Endodermal cell (in vitro differentiated cells): ENCODE data around the gene GABRA1. TPM values are rescaled to one million over a fixed set of nuclear protein-coding genes. Genes with fewer than 3 reads are reported as not detected.
A peak's percentile ranks its signal among the peaks of the same experiment; 100 is the strongest.

ENCODE experiments used
- DNase-seq: peaks from one replicate; pipeline ENCODE4 v3.0.0-alpha.2; 2017
- H3K27ac ChIP-seq: 2 replicates; pipeline ENCODE4 v1.5.1; 2013; ENCODE audit warnings: mild to moderate bottlenecking, low read depth, low read length, moderate library complexity
- H3K27me3 ChIP-seq: 2 replicates; pipeline ENCODE4 v1.6.1; 2013; ENCODE audit warnings: mild to moderate bottlenecking, low read length, moderate library complexity; ENCODE audit not compliant: insufficient read depth, control insufficient read depth, poor library complexity, severe bottlenecking
- H3K36me3 ChIP-seq: 2 replicates; pipeline ENCODE4 v1.7.0; 2013; ENCODE audit warnings: mild to moderate bottlenecking, low read length, moderate library complexity; ENCODE audit not compliant: control insufficient read depth, insufficient read depth
- H3K4me1 ChIP-seq: one replicate; pipeline ENCODE4 v1.7.0; 2013; ENCODE audit warnings: low read length; ENCODE audit not compliant: control insufficient read depth, insufficient read depth
- H3K4me3 ChIP-seq: 2 replicates; pipeline ENCODE4 v1.5.1; 2013; ENCODE audit warnings: mild to moderate bottlenecking, low read length, moderate library complexity
- H3K9ac ChIP-seq: 2 replicates; pipeline ENCODE4 v1.6.1; 2013; ENCODE audit warnings: mild to moderate bottlenecking, low read length, moderate library complexity; ENCODE audit not compliant: poor library complexity, severe bottlenecking; ENCODE audit errors: extremely low read depth
- H3K9me3 ChIP-seq: 2 replicates; pipeline ENCODE4 v1.6.1; 2013; ENCODE audit warnings: mild to moderate bottlenecking, low read length, moderate library complexity; ENCODE audit not compliant: control insufficient read depth
- H3K27ac Mint-ChIP-seq: 2 replicates; pipeline ENCODE4 v1.8.0; 2020; ENCODE audit warnings: mixed read lengths
- H3K27me3 Mint-ChIP-seq: 2 replicates; pipeline ENCODE4 v1.8.0; 2021; ENCODE audit warnings: mild to moderate bottlenecking, mixed read lengths; ENCODE audit not compliant: insufficient read depth
- H3K36me3 Mint-ChIP-seq: 2 replicates; pipeline ENCODE4 v1.8.0; 2020; ENCODE audit warnings: low read depth, mixed read lengths
- H3K4me1 Mint-ChIP-seq: 2 replicates; pipeline ENCODE4 v1.8.0; 2020; ENCODE audit warnings: mixed read lengths
- H3K4me3 Mint-ChIP-seq: 2 replicates; pipeline ENCODE4 v1.8.0; 2020; ENCODE audit warnings: mild to moderate bottlenecking, moderate library complexity, mixed read lengths
- H3K9me3 Mint-ChIP-seq: 2 replicates; pipeline ENCODE4 v1.8.0; 2020; ENCODE audit warnings: mild to moderate bottlenecking, mixed read lengths
- CTCF ChIP-seq: fragments of 200-600 bp; sonication (generic); conservative IDR thresholded peaks from 2 replicates; pipeline ENCODE4 v1.5.0; 2021; ENCODE audit warnings: antibody characterized with exemption, mild to moderate bottlenecking
- WGBS, 2 experiments: methylation state at CpG; one replicate each; pipeline versions ENCODE4 v1.1.5 to v1.1.7; 2013; ENCODE audit warnings: missing lambda C conversion rate in 2 of 2, mixed read lengths in 1 of 2; ENCODE audit not compliant: insufficient coverage in 1 of 2, insufficient read length in 1 of 2; 5-methylcytosine and 5-hydroxymethylcytosine counted together
- total RNA-seq, 2 donors: library from RNA; stranded (reverse); fragmentation: NEBNext Ultra II Directional in 1 of 2; extraction: Animal tissue kit (Norgen Biotek cat#: 25700) in 1 of 2; gene quantifications; 2 replicates in 1 of 2; 3 replicates in 1 of 2; pipeline ENCODE4 v1.2.1, GENCODE V29; 2021

GABRA1 gene
- total RNA-seq, 2 donors from 2014 or later = 0.33 TPM; not detected in 1

GRCh38 chr5:161851691-161852299 lies 3.9 kb downstream of the GABRA1 start:
- H3K4me3 ChIP-seq = no peak overlapping the region
- no peaks in the 10 kb centered on the region for H3K9me3 Mint-ChIP-seq
- H3K27me3 ChIP-seq = peaks cover 28% of the 10 kb centered on the region
- H3K36me3 ChIP-seq = no peaks in the 10 kb centered on the region
- H3K27ac Mint-ChIP-seq = no peak overlapping the region
- peak; percentile 63 for TF ChIP-seq CTCF
- H3K27me3 Mint-ChIP-seq = peaks cover 39% of the 10 kb centered on the region
- H3K4me3 Mint-ChIP-seq = no peak overlapping the region
- WGBS, 2 experiments = 63 to 88% methylated on average over 1 to 2 of the region's 2 CpGs
- H3K9me3 ChIP-seq = no peaks in the 10 kb centered on the region
- DNase-seq = no peak
- no peak overlapping the region for H3K9ac ChIP-seq
- H3K4me1 ChIP-seq = no peaks in the 10 kb centered on the region
- no peak overlapping the region for H3K27ac ChIP-seq
- H3K36me3 Mint-ChIP-seq = no peaks in the 10 kb centered on the region
- peaks cover 21% of the 10 kb centered on the region for H3K4me1 Mint-ChIP-seq

- Mint-ChIP-seq H3K27ac (no peak overlapping the region), H3K27me3 (no peaks in the 10 kb centered on the region)
Observed at GRCh38 chr5:161857358-161857757, 9.4 kb downstream of the GABRA1 start.

GRCh38 chr5:161863259-161863658 lies 15.3 kb downstream of the GABRA1 start:
- no peak for TF ChIP-seq CTCF
- H3K9me3 Mint-ChIP-seq = no peaks in the 10 kb centered on the region
- 95 to 100% methylated on average over 2 to 3 of the region's 3 CpGs for WGBS, 2 experiments
- no peaks in the 10 kb centered on the region for H3K4me1 Mint-ChIP-seq
- H3K9me3 ChIP-seq = no peaks in the 10 kb centered on the region
- no peaks in the 10 kb centered on the region for H3K36me3 Mint-ChIP-seq
- H3K4me3 Mint-ChIP-seq = no peak overlapping the region
- H3K36me3 ChIP-seq = no peaks in the 10 kb centered on the region
- no peak overlapping the region for H3K27ac ChIP-seq
- H3K4me3 ChIP-seq = no peak overlapping the region
- H3K4me1 ChIP-seq = no peaks in the 10 kb centered on the region
- H3K27me3 Mint-ChIP-seq = no peaks in the 10 kb centered on the region
- no peak overlapping the region for H3K9ac ChIP-seq
- no peak for DNase-seq
- H3K27me3 ChIP-seq = no peaks in the 10 kb centered on the region
- H3K27ac Mint-ChIP-seq = no peak overlapping the region

More at GRCh38 chr5:161857358-161857757, 9.4 kb downstream of the GABRA1 start:
- Histone ChIP-seq H3K36me3 (no peaks in the 10 kb centered on the region), H3K4me1 (no peaks in the 10 kb centered on the region), H3K27ac (no peak overlapping the region), H3K4me3 (no peak overlapping the region), H3K9ac (no peak overlapping the region), H3K27me3 (no peaks in the 10 kb centered on the region), H3K9me3 (no peaks in the 10 kb centered on the region)
- Mint-ChIP-seq H3K36me3 (no peaks in the 10 kb centered on the region), H3K4me1 (no peaks in the 10 kb centered on the region), H3K4me3 (no peak overlapping the region), H3K9me3 (no peaks in the 10 kb centered on the region)
- TF ChIP-seq CTCF = no peak
- 74 to 83% methylated on average over 1 of the region's 1 CpG for WGBS, 2 experiments
- no peak for DNase-seq
